GM18907 (cell line): ENCODE measurements around the gene TMEM115.
A peak's percentile ranks its signal among the peaks of the same experiment; 100 is the strongest.

Experiments
- ATAC-seq: cut with Tn5 transposase; IDR thresholded peaks from one replicate; pipeline ENCODE4 v1.9.1; 2021; ENCODE audit warnings: mild to moderate bottlenecking, moderate library complexity; ENCODE audit not compliant: unreplicated experiment

The TMEM115 gene

GRCh38 chr3:50336452-50337174 is 22.7 kb downstream of the TMEM115 start:
- ATAC-seq, result peak; percentile 34

- no peak for ATAC-seq
Observed at GRCh38 chr3:50334339-50335075, 24.8 kb downstream of the TMEM115 start.

GRCh38 chr3:50333744-50334328 is 25.5 kb downstream of the TMEM115 start:
- ATAC-seq, result no peak

GRCh38 chr3:50331364-50331907 is 27.9 kb downstream of the TMEM115 start:
- no peak for ATAC-seq

GRCh38 chr3:50330330-50330729 is 29.0 kb downstream of the TMEM115 start:
- no peak for ATAC-seq

- ATAC-seq, result peak; percentile 74
Observed at GRCh38 chr3:50327943-50328691, 31.2 kb downstream of the TMEM115 start, which contains the start of gene TUSC2. TUSC2 (minus strand) TSS chr3:50328223; CDS start chr3:50328099, 124 bp downstream.

GRCh38 chr3:50327129-50327528 is 32.2 kb downstream of the TMEM115 start:
- ATAC-seq, result no peak

- ATAC-seq, result no peak
Observed at GRCh38 chr3:50326182-50326541, 33.2 kb downstream of the TMEM115 start.

- ATAC-seq, result no peak
Observed at GRCh38 chr3:50325497-50326181, 33.7 kb downstream of the TMEM115 start.

GRCh38 chr3:50325113-50325480 is 34.2 kb downstream of the TMEM115 start:
- no peak for ATAC-seq

- ATAC-seq, result no peak
Observed at GRCh38 chr3:50324351-50325112, 34.8 kb downstream of the TMEM115 start.

- ATAC-seq, result no peak
Observed at GRCh38 chr3:50323614-50324199, 35.6 kb downstream of the TMEM115 start.

- no peak for ATAC-seq
Observed at GRCh38 chr3:50323092-50323600, 36.2 kb downstream of the TMEM115 start.

GRCh38 chr3:50322386-50323091 is 36.8 kb downstream of the TMEM115 start, which contains the start of gene HYAL2:
HYAL2 (minus strand) TSS chr3:50322745; CDS start chr3:50320489, 2,256 bp downstream.
- no peak for ATAC-seq

GRCh38 chr3:50322115-50322385 is 37.3 kb downstream of the TMEM115 start:
- ATAC-seq, result no peak

GRCh38 chr3:50321336-50322114 is 37.8 kb downstream of the TMEM115 start:
- peak; percentile 75 for ATAC-seq

GRCh38 chr3:50320853-50321335 is 38.4 kb downstream of the TMEM115 start:
- ATAC-seq, result peak; percentile 48
